Measurements from ENCODE around the gene GATA2. TPM values are rescaled to one million over a fixed set of nuclear protein-coding genes. Genes with fewer than 3 reads are reported as not detected.

GATA2 gene
- total RNA-seq, 1 donor from 2014 or later: not detected

DNA sequence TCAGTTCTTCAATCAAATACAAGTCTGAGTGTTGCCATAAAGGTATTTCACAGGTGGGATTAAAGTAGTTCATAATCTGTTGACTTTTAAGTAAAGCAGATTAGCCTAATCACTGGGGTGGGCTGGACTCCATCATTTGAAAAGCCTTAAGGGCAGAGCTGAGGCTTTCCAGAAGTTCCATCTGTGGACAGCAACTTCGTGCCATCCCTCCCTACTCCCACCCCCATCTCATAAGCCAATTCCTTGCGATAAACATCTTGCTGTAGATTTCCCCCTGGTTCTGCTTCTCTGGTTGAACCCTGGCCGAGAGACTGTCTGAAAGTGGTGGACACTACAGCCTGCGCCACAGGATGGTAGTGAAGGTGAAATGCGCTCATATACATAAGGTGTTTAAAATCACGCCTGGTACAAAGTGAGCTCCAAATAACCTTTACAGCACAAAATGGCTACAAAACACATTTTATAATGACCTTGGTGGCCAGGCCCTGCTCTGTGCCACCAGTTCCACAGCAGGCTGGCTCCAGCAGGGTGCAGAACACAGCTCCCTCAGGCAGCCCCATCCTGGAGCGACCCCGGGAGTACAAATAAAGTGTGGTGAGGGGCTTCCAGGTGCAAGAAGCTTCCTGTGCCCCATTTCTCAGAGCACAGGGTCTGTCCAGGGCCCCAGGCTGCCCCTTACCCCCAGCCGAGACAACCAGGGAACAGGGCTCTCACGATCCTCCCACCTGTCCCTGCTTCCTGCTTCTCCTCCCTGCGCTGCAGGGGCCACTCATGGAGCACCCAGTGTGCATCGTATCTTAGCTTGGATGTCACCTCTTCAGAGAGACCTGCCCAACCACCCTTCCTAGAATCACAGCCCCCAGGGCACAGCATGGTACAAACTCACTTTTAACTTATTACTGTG lies 25.8 kb upstream of the GATA2 start:
- TF ChIP-seq, protein P1, sequence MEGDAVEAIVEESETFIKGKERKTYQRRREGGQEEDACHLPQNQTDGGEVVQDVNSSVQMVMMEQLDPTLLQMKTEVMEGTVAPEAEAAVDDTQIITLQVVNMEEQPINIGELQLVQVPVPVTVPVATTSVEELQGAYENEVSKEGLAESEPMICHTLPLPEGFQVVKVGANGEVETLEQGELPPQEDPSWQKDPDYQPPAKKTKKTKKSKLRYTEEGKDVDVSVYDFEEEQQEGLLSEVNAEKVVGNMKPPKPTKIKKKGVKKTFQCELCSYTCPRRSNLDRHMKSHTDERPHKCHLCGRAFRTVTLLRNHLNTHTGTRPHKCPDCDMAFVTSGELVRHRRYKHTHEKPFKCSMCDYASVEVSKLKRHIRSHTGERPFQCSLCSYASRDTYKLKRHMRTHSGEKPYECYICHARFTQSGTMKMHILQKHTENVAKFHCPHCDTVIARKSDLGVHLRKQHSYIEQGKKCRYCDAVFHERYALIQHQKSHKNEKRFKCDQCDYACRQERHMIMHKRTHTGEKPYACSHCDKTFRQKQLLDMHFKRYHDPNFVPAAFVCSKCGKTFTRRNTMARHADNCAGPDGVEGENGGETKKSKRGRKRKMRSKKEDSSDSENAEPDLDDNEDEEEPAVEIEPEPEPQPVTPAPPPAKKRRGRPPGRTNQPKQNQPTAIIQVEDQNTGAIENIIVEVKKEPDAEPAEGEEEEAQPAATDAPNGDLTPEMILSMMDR (IDR thresholded peaks at IDR 0.05): no peak
- DNase-seq (no peak), ATAC-seq (ENCODE audit: low read depth) (no peak)
- Mint-ChIP-seq H3K36me3 (ENCODE audit: low read depth) (no peaks in the 10 kb centered on the region), H3K4me1 (no peaks in the 10 kb centered on the region), H3K4me3 (no peak overlapping the region), H3K27ac (no peak overlapping the region), H3K27me3 (peaks cover 36% of the 10 kb centered on the region), H3K9me3 (peaks cover 9% of the 10 kb centered on the region)
- CTCF ChIA-PET: no interaction called here
- intact Hi-C loops (cut with micrococcal nuclease): no loop called here
- POLR2A ChIA-PET: no interaction called here

DNA sequence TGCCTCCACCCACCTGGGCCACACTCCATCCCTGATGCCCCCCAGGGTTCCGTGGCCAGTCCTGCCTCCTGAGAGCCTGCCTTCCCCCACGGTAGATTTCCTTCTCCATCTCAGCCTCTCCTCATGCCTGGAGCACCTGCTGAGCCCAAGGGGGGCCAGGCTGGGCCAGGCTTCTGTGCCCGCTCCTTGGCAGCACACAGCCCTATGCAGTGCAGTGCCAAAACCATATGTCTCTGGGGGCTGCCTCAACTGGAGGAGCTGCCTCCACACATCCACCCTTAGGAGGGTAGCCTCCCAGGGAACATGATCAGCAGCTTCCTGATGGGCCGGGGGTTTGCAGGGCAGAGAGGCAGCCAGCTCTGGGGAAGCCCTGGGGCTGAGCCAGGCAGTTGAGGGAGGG lies 24.6 kb upstream of the GATA2 start:
- ATAC-seq (ENCODE audit: low read depth): no peak
- Mint-ChIP-seq H3K9me3 (peaks cover 15% of the 10 kb centered on the region), H3K4me3 (no peak overlapping the region), H3K27me3 (peaks cover 36% of the 10 kb centered on the region), H3K4me1 (no peaks in the 10 kb centered on the region), H3K27ac (no peak overlapping the region), H3K36me3 (ENCODE audit: low read depth) (no peaks in the 10 kb centered on the region)
- CTCF ChIA-PET: no interaction called here
- TF ChIP-seq, protein P1 (IDR thresholded peaks at IDR 0.05): no peak
- intact Hi-C loops (cut with micrococcal nuclease): no loop called here
- no peak for DNase-seq
- POLR2A ChIA-PET: no interaction called here

GRCh38 chr3:128515967-128516366 lies 23.0 kb upstream of the GATA2 start:
- TF ChIP-seq, protein P1 (IDR thresholded peaks at IDR 0.05): no peak
- ATAC-seq (ENCODE audit: low read depth): no peak

GRCh38 chr3:128508852-128509251 lies 15.9 kb upstream of the GATA2 start:
- DNase-seq (no peak), ATAC-seq (ENCODE audit: low read depth) (no peak)
- H3K36me3 Mint-ChIP-seq (ENCODE audit: low read depth): no peaks in the 10 kb centered on the region
- peaks cover 13% of the 10 kb centered on the region for H3K27me3 Mint-ChIP-seq
- peaks cover 8% of the 10 kb centered on the region for H3K9me3 Mint-ChIP-seq
- no peak overlapping the region for H3K4me3 Mint-ChIP-seq
- H3K4me1 Mint-ChIP-seq: no peaks in the 10 kb centered on the region
- ChIA-PET CTCF (no interaction called here), POLR2A (no interaction called here)
- TF ChIP-seq, protein P1 (IDR thresholded peaks at IDR 0.05): no peak
- intact Hi-C loops (cut with micrococcal nuclease): no loop called here
- no peak overlapping the region for H3K27ac Mint-ChIP-seq

More at GRCh38 chr3:128515967-128516366, 23.0 kb upstream of the GATA2 start:
- Mint-ChIP-seq H3K4me1 (no peaks in the 10 kb centered on the region), H3K27me3 (peaks cover 33% of the 10 kb centered on the region), H3K9me3 (peaks cover 15% of the 10 kb centered on the region), H3K36me3 (ENCODE audit: low read depth) (no peaks in the 10 kb centered on the region), H3K4me3 (no peak overlapping the region), H3K27ac (no peak overlapping the region)
- DNase-seq: no peak
- intact Hi-C loops (cut with micrococcal nuclease): no loop called here
- CTCF ChIA-PET: no interaction called here
- POLR2A ChIA-PET: no interaction called here

DNA sequence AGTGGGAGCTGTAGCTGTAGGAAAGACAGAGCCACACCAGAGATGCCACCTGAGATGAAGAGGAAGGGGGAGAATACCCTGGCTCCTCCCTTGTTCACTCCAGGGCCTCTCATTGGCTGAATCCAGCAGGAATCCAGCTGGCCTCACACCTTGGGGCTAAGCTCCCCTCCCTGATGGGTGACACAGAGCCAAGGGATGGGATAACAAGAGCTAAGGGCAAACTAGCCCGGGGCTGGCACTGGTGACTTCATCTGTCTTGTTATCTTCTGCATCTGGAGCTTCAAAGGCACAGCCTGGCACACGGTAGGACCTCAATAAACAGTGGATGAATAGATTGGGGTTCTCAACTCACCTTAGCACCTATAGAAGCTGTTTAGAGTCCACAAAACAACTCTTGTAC lies 13.8 kb upstream of the GATA2 start:
- intact Hi-C loops (cut with micrococcal nuclease): no loop called here
- no peak overlapping the region for H3K27ac Mint-ChIP-seq
- ATAC-seq (ENCODE audit: low read depth) (no peak), DNase-seq (no peak)
- H3K4me3 Mint-ChIP-seq: no peak overlapping the region
- H3K4me1 Mint-ChIP-seq: no peaks in the 10 kb centered on the region
- H3K36me3 Mint-ChIP-seq (ENCODE audit: low read depth): no peaks in the 10 kb centered on the region
- TF ChIP-seq, protein P1 (IDR thresholded peaks at IDR 0.05): no peak
- ChIA-PET CTCF (interaction anchor here (0.9 kb wide), 1 partner anchor 9 kb away, joined by 3 read pairs; no protein-coding TSS in a partner anchor), POLR2A (no interaction called here)
- peaks cover 3% of the 10 kb centered on the region for H3K9me3 Mint-ChIP-seq
- peaks cover 14% of the 10 kb centered on the region for H3K27me3 Mint-ChIP-seq

Measured in activated B cell treated with CpG ODN at 0.5 μM for 24 hours (primary cell).